Metanephros (tissue), 2 donors: ENCODE measurements around the gene MYT1. TPM values are rescaled to one million over a fixed set of nuclear protein-coding genes. Genes with fewer than 3 reads are reported as not detected.

Source experiments
- small RNA-seq: library from RNA; depleted of rRNA; stranded (forward); fragments of <200 nt; gene quantifications from one replicate; pipeline ENCODE3, GENCODE V24; 2014; ENCODE audit warnings: low replicate concordance
- total RNA-seq: library from RNA; depleted of rRNA; stranded (reverse); fragments of >200 nt; gene quantifications from one replicate; pipeline ENCODE4 v1.2.3, GENCODE V29; 2014

MYT1 gene
- 0.29 TPM for total RNA-seq

DNA sequence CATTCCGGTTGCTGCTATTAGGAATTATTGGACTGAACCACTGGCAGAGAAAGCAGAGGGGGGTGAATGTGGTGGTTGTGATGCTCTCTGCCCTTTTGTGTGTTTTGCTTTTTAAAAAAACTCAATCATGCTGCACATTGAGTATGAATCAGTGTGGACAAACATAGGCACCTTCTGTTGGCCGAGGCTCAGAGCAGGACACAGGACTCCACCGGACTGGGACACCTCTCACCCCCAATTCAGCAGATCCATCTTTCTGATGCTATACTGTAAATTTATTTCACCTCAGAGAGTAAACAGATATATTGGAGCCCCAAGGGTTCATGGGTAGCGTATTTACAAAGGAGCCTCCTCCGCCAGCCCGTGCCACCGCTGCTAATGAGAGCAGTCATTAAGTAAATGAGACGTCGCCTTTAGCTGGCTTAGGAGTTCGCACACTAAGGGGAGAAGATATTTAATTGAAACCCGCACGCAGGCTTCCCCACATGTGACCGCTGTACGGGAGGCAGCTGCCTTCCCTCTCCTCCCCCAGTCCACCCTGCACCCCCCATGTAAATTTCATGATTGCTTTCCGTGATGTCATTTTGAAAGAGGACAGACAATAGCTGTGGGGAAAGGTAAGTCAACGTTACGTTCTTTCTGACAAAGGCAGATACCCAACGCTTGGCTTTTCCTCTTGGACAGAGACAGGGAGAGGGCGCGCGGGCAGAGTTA lies at the start of gene MYT1:
TSS of gene MYT1 (plus strand) at position 330 of the 714 bp plus-strand sequence. CDS start 34,410 bp downstream, outside the sequence.

DNA sequence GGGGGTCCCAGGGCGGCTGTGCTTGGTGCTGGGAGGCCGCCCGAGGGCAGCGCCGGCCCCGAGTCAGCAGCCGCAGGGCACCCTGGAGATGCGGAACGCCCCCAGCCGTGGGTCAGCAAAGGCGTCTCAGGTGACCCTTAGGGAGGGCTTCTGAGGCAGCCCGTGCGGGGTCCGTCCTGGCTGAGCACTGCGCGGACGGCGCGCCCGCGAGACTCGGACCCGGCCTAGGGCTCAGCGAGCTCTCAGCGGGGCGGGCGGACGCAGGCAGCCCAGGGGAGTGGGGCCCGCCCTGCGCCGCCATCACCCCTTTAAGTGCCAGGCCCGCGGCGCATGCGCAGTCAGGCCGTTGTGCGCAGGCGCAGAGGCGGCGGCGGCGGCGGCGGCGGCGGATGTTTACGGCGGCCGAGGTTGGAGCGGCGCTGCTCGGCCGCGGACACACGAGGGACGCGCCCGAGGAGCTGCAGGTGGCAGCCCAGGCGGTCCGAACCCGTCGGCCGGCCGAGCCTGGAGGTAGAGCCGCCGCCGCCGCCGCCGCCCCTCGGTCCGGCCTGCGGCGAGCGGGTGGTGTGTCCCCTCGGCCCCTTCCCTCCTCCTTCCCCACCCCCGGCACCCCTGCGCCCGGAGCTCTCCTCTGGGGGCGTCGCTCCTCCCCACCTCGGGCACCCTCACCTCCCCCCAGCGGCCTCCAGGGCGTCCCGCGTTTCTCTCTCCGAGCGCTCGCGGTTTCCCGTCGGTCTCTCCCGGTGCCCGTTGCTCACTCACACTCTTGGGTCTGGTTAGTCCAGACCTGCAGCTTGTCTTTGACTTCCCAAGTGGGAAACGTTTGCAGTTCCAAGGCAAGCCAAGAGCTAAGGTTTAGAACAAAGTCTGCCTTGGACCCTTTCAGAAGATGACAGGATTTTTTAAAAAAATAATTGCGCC lies 91.4 kb downstream of the MYT1 start, which contains the start of gene PCMTD2:
TSS of gene PCMTD2 (plus strand) at position 388 of the 921 bp plus-strand sequence. CDS start 4,218 bp downstream, outside the sequence.

Small RNA genes lying within 50 kb of the gene (small RNA-seq; reads per million reads assigned to genes)
- not detected for gene AL137028.2

Other genes with a start within 250 kb of the MYT1 start
- gene UCKL1, start 208.0 kb upstream of the MYT1 start, total RNA-seq = 73.6 TPM
- 18.3 TPM for gene ZNF512B, start 194.5 kb upstream of the MYT1 start, total RNA-seq
- 6.5 TPM for gene SAMD10, start 184.8 kb upstream of the MYT1 start, total RNA-seq
- gene PRPF6, start 183.3 kb upstream of the MYT1 start, total RNA-seq = 64.6 TPM
- gene C20orf204, start 128.3 kb upstream of the MYT1 start, total RNA-seq = 3.6 TPM
- gene SOX18, start 114.8 kb upstream of the MYT1 start, total RNA-seq = 20.5 TPM
- 35.6 TPM for gene TCEA2, start 101.3 kb upstream of the MYT1 start, total RNA-seq
- 10.7 TPM for gene RGS19, start 84.9 kb upstream of the MYT1 start, total RNA-seq
- gene OPRL1, start 84.4 kb upstream of the MYT1 start, total RNA-seq = 2.3 TPM
- gene LKAAEAR1, start 80.1 kb upstream of the MYT1 start, total RNA-seq = 1.1 TPM
- gene NPBWR2, start 56.9 kb upstream of the MYT1 start, total RNA-seq = not detected
- gene PCMTD2, start 91.3 kb downstream of the MYT1 start, total RNA-seq = 96.7 TPM